ENCODE data around the gene TCEAL9.
A peak's percentile ranks its signal among the peaks of the same experiment; 100 is the strongest.
"Not testable (repeated sequence)": the region's sequence is repeated elsewhere in the genome, so short reads cannot be mapped to it uniquely, and the experiment has no call there.

The TCEAL9 gene

DNA sequence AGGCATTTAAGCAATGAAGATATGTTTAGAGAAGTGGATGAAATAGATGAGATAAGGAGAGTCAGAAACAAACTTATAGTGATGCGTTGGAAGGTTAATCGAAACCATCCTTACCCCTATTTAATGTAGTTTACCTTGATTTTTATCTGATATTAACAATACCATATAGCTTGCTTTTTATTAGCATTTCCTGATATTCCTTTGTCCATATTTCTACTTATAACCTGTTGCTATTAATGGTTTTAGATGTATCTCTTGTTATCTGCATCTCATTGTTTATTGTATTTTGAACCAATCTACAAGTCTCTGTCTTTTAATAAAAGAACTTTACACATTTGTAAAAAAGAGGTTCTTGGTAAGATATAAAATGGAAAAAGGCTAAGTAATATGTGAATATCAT lies 1.6 kb downstream of the TCEAL9 start:
- TF ChIP-seq, protein P1, sequence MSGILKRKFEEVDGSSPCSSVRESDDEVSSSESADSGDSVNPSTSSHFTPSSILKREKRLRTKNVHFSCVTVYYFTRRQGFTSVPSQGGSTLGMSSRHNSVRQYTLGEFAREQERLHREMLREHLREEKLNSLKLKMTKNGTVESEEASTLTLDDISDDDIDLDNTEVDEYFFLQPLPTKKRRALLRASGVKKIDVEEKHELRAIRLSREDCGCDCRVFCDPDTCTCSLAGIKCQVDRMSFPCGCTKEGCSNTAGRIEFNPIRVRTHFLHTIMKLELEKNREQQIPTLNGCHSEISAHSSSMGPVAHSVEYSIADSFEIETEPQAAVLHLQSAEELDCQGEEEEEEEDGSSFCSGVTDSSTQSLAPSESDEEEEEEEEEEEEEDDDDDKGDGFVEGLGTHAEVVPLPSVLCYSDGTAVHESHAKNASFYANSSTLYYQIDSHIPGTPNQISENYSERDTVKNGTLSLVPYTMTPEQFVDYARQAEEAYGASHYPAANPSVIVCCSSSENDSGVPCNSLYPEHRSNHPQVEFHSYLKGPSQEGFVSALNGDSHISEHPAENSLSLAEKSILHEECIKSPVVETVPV (CRISPR knock-in tag; IDR thresholded peaks at IDR 0.05): no peak
- TF ChIP-seq BACH2 (CRISPR knock-in tag; IDR thresholded peaks at IDR 0.05; ENCODE audit: borderline replicate concordance) (no peak), SNAI2 (CRISPR knock-in tag; IDR thresholded peaks at IDR 0.05) (no peak), TOX (CRISPR knock-in tag; IDR thresholded peaks at IDR 0.05; ENCODE audit: borderline replicate concordance) (no peak), ISL1 (CRISPR knock-in tag; IDR thresholded peaks at IDR 0.05) (no peak), ZC3H10 (CRISPR knock-in tag; IDR thresholded peaks at IDR 0.05) (no peak), OSR1 (CRISPR knock-in tag; IDR thresholded peaks at IDR 0.05) (no peak), ESRRG (CRISPR knock-in tag; IDR thresholded peaks at IDR 0.05) (no peak), GLIS3 (CRISPR knock-in tag; IDR thresholded peaks at IDR 0.05) (no peak), ZNF565 (CRISPR knock-in tag; conservative IDR thresholded peaks at IDR 0.05; ENCODE audit: low read depth) (no peak), ARNTL (CRISPR knock-in tag; IDR thresholded peaks at IDR 0.05; ENCODE audit: borderline replicate concordance, low read depth) (no peak), ZFP30 (CRISPR knock-in tag; IDR thresholded peaks at IDR 0.05) (no peak)
- TF ChIP-seq, protein P2, sequence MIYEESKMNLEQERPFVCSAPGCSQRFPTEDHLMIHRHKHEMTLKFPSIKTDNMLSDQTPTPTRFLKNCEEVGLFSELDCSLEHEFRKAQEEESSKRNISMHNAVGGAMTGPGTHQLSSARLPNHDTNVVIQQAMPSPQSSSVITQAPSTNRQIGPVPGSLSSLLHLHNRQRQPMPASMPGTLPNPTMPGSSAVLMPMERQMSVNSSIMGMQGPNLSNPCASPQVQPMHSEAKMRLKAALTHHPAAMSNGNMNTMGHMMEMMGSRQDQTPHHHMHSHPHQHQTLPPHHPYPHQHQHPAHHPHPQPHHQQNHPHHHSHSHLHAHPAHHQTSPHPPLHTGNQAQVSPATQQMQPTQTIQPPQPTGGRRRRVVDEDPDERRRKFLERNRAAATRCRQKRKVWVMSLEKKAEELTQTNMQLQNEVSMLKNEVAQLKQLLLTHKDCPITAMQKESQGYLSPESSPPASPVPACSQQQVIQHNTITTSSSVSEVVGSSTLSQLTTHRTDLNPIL (CRISPR knock-in tag; IDR thresholded peaks at IDR 0.05; ENCODE audit: low read depth): no peak
- TF ChIP-seq, protein P3, sequence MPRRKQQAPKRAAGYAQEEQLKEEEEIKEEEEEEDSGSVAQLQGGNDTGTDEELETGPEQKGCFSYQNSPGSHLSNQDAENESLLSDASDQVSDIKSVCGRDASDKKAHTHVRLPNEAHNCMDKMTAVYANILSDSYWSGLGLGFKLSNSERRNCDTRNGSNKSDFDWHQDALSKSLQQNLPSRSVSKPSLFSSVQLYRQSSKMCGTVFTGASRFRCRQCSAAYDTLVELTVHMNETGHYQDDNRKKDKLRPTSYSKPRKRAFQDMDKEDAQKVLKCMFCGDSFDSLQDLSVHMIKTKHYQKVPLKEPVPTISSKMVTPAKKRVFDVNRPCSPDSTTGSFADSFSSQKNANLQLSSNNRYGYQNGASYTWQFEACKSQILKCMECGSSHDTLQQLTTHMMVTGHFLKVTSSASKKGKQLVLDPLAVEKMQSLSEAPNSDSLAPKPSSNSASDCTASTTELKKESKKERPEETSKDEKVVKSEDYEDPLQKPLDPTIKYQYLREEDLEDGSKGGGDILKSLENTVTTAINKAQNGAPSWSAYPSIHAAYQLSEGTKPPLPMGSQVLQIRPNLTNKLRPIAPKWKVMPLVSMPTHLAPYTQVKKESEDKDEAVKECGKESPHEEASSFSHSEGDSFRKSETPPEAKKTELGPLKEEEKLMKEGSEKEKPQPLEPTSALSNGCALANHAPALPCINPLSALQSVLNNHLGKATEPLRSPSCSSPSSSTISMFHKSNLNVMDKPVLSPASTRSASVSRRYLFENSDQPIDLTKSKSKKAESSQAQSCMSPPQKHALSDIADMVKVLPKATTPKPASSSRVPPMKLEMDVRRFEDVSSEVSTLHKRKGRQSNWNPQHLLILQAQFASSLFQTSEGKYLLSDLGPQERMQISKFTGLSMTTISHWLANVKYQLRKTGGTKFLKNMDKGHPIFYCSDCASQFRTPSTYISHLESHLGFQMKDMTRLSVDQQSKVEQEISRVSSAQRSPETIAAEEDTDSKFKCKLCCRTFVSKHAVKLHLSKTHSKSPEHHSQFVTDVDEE (CRISPR knock-in tag; IDR thresholded peaks at IDR 0.05): no peak
- TF ChIP-seq, protein P4, sequence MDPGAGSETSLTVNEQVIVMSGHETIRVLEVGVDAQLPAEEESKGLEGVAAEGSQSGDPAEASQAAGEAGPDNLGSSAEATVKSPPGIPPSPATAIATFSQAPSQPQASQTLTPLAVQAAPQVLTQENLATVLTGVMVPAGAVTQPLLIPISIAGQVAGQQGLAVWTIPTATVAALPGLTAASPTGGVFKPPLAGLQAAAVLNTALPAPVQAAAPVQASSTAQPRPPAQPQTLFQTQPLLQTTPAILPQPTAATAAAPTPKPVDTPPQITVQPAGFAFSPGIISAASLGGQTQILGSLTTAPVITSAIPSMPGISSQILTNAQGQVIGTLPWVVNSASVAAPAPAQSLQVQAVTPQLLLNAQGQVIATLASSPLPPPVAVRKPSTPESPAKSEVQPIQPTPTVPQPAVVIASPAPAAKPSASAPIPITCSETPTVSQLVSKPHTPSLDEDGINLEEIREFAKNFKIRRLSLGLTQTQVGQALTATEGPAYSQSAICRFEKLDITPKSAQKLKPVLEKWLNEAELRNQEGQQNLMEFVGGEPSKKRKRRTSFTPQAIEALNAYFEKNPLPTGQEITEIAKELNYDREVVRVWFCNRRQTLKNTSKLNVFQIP (CRISPR knock-in tag; IDR thresholded peaks at IDR 0.05; ENCODE audit: borderline replicate concordance, low read depth): no peak
- no peak for ATAC-seq

DNA sequence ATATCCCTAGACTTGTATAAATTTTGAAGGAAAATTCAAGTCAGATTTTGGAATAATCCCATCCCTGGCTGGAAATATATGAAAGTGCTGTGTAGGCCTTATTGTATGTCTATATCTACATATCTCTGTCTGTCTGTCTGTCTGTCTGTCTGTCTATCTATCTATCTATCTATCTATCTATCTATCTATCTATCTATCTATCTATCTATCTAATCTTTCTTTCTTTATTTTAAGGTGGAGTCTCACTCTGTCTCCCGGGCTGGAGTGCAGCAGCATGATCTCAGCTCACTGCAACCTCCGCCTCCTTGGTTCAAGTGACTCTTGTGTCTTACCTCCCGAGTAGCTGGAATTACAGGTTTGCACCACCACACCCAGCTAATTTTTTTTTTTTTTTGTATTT lies 3.3 kb downstream of the TCEAL9 start:
- not testable (repeated sequence) for ATAC-seq

DNA sequence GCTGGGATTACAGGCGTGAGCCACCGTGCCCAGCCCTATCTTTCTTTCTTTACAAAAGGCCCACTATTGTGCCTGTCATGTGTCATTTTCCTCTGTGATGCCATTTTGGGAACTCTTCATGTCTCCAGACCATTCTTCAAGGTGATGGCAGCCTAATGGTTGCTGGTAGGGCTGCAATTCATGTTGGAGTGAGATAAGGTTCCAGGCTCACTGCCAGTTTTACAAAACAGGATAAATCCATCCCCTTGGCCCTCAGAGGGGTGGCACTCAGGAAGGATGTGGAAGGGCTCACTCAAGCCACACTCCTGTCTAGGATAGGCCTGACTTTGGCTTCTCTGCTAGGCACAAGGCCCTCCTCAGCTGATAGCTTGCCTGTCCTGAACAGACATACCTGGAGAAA lies 3.8 kb downstream of the TCEAL9 start:
- TF ChIP-seq, protein P4 (CRISPR knock-in tag; IDR thresholded peaks at IDR 0.05; ENCODE audit: borderline replicate concordance, low read depth): no peak
- TF ChIP-seq ZC3H10 (CRISPR knock-in tag; IDR thresholded peaks at IDR 0.05): no peak
- ATAC-seq: peak; percentile 12; the same call in 1 of the 3 replicates

DNA sequence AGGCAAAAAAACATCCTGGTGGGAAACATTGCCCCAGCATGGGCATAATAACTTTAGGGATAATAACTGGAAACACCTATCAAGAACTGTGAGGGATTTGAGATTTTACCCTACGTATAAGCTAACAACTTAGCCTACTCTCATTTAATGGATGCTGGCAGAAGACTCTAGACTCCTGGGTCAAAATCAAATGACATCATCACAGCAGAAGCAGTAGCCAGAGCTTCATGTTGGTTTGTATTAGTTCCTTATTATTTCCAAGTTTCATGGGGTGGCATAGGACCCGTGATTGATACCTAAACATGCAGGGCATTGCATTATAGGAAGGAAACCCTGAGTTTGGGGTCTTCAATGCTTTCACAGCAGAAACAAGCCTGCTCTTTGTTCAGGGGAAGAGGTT lies 4.6 kb downstream of the TCEAL9 start:
- no peak for ATAC-seq
- TF ChIP-seq, protein P2 (CRISPR knock-in tag; IDR thresholded peaks at IDR 0.05; ENCODE audit: low read depth): no peak
- TF ChIP-seq, protein P1 (CRISPR knock-in tag; IDR thresholded peaks at IDR 0.05): no peak
- TF ChIP-seq, protein P4 (CRISPR knock-in tag; IDR thresholded peaks at IDR 0.05; ENCODE audit: borderline replicate concordance, low read depth): no peak
- TF ChIP-seq BACH2 (CRISPR knock-in tag; IDR thresholded peaks at IDR 0.05; ENCODE audit: borderline replicate concordance) (no peak), ZNF8 (CRISPR knock-in tag; IDR thresholded peaks at IDR 0.05) (no peak)
- TF ChIP-seq, protein P5, sequence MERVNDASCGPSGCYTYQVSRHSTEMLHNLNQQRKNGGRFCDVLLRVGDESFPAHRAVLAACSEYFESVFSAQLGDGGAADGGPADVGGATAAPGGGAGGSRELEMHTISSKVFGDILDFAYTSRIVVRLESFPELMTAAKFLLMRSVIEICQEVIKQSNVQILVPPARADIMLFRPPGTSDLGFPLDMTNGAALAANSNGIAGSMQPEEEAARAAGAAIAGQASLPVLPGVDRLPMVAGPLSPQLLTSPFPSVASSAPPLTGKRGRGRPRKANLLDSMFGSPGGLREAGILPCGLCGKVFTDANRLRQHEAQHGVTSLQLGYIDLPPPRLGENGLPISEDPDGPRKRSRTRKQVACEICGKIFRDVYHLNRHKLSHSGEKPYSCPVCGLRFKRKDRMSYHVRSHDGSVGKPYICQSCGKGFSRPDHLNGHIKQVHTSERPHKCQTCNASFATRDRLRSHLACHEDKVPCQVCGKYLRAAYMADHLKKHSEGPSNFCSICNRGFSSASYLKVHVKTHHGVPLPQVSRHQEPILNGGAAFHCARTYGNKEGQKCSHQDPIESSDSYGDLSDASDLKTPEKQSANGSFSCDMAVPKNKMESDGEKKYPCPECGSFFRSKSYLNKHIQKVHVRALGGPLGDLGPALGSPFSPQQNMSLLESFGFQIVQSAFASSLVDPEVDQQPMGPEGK (CRISPR knock-in tag; IDR thresholded peaks at IDR 0.05; ENCODE audit: borderline replicate concordance): no peak

Measured in SK-N-SH treated with all-trans-retinoic acid at 6 μM for 48 hours (cell line).